Stimulated activated CD4-positive, alpha-beta T cell treated with anti-CD3 and anti-CD28 coated beads, Interleukin-15, amount 100 ng/mL, for 24 hours (primary cell): ENCODE measurements around the gene MARK3.

ENCODE experiments used
- DNase-seq: peaks from one replicate; pipeline ENCODE4 v3.0.0-alpha.2; 2020

Gene MARK3

GRCh38 chr14:103552011-103552845, 167.0 kb downstream of the MARK3 start:
- DNase-seq: no peak

- DNase-seq: no peak
Observed at GRCh38 chr14:103552846-103553210, 167.6 kb downstream of the MARK3 start.
